GM21381 (cell line): ENCODE results near the gene TMEM134.

Source experiments
- ATAC-seq: cut with Tn5 transposase; IDR thresholded peaks from one replicate; pipeline ENCODE4 v1.9.1; 2021; ENCODE audit warnings: mild to moderate bottlenecking, moderate library complexity; ENCODE audit not compliant: unreplicated experiment

Gene TMEM134

DNA sequence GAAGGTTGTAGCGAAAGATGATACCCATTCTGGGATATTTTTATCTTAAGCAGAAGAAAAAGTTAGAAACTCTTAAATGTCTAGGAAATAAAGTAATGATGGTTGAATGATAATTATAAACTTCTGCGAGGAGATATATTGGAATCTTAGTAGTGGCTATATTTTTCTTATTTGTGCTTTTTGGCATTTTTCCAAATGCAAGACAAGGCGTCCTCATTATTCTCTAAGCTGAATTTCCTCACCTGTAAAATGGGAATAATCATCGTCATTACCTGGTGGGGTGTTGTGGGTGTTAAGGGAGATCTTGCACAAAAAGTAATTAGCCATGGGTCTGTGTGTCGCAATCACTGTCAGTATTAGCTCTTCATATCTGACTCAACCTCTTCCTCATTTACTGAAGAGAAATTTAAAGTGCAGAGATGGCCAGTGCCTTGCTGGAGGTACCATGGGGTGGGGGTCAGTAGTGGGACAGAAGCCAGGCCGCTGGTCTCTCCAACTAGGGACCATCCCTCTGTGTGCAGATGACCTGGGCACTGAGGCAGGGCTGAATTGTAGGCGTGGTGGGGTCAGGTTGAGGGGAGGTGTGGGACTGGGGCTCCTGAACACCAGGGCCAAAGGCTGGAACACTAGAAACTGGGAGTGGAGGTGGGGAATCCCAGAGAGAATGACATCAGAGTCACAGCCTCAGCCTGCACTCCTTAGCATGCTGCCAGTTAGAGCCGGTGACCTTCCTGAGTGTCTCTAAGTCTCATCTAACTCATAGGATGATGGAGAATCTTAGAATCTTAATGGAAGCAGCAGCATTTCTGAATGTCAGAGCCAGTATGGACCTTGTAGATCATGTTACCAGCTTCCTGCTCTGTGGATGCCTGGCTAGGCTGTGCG, 32.0 kb upstream of the TMEM134 start:
- ATAC-seq: no peak

GRCh38 chr11:67500484-67500821, 31.4 kb upstream of the TMEM134 start:
- ATAC-seq: no peak

- no peak for ATAC-seq
Measured at GRCh38 chr11:67499808-67500483, 30.9 kb upstream of the TMEM134 start.

GRCh38 chr11:67498544-67498972, 29.5 kb upstream of the TMEM134 start:
- no peak for ATAC-seq

DNA sequence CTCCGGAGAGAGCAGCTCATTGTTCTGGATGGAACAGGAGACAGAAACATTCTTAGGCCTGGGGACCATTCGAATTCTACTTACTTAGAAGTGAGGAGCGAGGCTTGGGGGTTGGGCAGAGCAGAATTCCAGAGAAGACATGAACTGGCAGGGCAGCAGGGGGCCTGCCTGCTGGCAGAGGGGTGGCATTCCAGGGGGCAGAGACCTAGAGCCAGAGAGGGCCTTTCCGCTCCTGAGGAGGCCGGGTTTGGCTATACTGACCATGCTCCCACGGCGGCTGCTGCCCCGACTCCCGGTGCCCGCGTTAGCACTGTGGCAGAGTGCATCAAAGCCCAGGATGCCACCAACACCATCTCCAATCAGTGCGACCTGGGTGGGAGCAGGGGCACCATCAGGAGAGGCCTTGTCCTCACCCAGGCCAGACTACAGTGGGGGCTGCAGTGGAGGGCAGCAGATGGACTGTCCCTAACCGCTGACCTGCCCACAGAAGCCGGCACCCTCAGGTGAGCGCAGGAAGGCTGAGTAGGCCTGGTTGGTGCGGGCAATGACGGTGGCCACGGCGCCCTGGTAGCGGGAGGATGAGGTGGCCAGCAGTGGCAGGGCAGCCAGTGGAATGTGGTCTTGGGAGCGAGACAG, 28.7 kb upstream of the TMEM134 start:
- ATAC-seq: no peak

- no peak for ATAC-seq
Measured at GRCh38 chr11:67496113-67496512, 27.1 kb upstream of the TMEM134 start.

- ATAC-seq: no peak
Measured at GRCh38 chr11:67495234-67496005, 26.4 kb upstream of the TMEM134 start.

GRCh38 chr11:67494371-67495233, 25.6 kb upstream of the TMEM134 start:
- ATAC-seq: no peak

DNA sequence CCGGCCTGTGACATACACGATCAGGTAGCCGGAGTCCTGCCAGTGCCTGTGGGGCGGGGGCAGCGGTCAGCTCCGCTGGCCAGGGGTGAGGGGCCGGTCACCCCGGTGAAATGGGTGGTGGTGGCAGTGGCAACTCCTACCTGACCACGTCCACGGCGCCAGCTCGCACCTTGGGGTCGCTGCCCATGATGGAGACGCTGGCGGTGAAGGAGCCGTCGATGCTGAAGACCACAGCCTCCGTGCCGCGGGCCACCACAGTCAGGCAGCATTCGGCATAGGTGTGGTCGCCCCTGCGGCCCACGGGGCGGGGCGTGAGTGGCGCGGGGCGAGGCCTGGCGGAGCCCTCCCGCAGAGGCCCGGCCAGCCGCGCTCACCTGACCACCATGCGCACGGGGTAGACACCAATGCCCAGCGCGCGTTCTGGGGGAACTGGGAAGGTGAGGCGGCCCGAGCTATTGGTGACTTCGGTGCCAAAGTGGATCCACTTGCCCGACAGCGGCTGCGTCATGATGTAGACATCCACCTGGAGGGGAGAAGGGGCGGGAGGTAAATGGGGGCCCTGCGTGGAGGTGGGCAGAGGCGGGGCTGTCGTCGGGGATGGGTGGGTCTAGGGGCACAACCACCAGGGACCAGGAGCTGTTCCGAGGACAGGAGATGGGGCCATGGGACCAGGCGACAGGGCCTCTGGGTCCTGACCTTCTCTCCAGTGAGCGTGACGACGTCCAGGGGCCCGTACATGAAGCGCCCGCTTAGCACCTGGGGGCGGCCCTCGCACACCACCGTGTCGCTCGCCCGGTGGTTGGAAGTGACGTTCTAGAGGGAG, 24.7 kb upstream of the TMEM134 start:
- no peak for ATAC-seq

DNA sequence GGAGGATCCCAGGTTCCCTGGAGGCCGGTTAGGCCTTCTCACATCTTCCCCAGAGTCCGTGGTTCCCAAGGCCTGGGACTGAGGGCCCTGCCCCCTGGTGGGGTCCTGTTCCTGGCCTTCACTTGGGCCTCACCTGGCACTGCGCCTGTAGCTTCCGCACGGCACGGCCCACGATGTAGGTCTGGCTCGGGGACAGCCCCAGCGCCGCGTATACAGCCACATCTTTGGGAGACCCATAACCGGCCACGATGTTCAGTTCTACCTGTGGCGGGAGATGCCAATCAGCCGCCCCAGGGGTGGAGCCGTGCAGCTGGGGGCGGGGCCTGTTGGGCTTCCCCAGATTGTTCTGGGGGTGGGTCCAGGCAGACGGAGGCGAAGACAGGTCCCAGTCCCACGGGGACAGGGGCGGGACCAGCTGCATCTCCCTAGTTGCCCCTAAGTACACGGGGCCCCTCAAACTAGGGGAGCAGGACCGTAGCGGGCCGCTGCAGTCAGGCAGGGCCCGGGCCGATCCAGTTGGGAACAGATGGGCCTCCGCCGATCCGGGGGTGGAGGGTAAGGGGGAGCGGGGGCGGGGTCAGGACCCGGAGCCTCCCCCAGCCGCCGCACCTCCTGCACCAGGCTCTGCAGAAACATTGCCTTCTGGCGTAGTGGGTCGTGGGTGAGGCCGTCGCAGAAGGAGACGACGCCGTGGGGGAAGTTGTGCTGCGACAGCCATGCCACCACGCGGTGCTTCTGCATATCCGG, 23.9 kb upstream of the TMEM134 start:
- ATAC-seq: no peak

DNA sequence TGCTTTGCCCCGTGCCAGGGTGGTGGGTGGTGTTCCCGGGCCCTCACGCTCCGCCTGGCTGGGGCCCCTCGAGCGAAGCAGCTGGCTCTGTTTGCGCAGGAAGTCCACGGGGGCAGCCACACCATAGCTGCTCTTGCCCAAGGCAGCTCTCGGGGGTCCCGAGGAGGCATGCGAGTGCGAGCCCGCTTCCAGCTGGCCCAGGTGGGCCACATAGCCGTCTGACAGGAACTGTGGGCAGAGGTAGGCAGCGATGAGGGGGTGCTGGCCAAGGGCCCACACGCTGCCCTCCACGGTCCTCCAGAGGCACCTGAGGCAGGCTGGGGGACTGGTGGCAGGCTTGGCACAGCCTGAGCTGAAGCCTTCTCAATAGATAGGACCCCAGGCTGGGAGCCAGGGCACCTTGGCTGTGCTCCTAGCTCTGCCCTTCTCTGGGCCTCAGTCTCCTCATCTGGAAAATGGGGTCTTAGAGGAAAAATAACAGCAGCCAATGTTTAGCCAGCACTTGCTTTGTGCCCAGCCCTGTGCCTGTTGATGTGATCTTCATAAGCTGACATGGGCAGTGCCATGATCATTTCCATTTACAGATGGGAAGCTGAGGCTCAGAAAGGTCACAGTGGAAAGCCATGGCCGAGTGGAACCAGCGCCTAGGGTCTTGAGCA, 23.1 kb upstream of the TMEM134 start:
- ATAC-seq: no peak

DNA sequence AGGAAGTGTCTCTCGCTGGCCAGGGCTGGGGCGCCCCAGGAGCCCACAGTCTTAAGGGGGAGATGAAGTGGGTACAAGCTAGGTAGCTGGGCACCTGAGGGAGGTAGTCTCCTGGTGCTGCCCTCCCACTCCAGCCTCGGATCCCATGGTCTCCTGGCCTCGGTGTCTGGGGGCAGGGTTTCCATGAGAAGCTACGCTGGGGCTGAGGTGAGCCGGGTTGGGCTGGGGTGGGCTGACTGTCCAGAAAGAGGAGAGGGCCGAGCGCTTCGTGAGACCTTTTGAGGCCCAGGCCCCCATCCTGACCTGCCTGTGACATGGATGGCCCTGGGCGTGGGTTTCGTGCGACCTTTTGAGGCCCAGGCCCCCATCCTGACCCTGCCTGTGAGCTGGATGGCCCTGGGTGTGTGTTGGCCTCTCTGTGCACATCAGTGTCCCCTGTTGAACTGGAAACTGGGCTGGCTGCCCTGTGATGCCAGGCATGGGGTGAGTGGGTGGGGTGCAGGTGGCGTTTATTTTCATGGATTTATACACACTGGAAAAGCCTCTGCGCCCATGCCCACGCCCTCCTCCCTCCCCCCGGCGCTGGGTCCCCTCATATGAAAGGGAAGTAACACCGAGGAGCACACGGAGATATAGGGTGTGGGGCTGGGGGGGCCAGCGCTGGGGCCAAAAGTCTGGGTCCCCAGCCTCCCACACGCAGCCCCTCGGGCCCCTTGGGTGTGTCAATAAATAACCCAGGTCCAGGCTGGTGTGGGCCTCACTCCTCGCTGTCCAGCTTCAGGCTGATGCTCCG, 22.4 kb upstream of the TMEM134 start:
- ATAC-seq: no peak

DNA sequence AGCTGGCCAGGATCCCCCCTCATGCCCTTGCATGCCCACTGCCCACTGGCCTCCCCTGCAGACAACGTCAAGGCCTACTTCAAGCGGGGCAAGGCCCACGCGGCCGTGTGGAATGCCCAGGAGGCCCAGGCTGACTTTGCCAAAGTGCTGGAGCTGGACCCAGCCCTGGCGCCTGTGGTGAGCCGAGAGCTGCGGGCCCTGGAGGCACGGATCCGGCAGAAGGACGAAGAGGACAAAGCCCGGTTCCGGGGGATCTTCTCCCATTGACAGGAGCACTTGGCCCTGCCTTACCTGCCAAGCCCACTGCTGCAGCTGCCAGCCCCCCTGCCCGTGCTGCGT, 21.6 kb upstream of the TMEM134 start:
- ATAC-seq: no peak

DNA sequence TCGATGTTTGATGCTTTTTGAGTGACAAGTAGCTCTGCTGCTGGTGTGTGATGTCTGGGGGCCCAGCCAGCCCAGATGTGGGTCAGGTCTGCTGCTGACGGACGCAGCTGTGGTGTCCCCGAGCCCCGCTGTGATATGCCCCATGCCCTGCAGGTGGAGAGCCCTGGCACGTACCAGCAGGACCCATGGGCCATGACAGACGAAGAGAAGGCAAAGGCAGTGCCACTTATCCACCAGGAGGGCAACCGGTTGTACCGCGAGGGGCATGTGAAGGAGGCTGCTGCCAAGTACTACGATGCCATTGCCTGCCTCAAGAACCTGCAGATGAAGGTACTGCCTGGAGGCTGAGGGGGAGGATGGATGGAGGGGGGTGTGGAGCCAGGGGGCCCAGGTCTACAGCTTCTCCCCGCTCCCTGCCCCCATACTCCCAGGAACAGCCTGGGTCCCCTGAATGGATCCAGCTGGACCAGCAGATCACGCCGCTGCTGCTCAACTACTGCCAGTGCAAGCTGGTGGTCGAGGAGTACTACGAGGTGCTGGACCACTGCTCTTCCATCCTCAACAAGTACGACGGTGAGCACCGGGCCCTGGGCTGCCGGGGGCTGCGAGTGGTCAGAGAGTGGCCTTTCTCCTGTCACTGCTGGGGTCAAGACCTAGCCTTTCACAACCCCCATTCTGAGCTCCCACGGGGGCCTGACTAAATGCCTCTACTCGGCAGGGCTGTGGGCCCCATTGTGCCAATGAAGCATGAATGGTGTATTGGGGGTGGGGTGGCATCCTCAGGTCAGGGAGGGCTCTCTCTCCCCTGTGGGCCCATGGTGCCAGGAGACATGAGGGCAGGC, 21.1 kb upstream of the TMEM134 start:
- no peak for ATAC-seq

- no peak for ATAC-seq
Measured at GRCh38 chr11:67489203-67489884, 20.3 kb upstream of the TMEM134 start.
